SH-SY5Y (cell line): ENCODE measurements around the gene ABCC1.

Experiments
- GATA2 ChIP-seq: IDR thresholded peaks from 2 replicates; pipeline ENCODE4 v1.6.1; 2011; ENCODE audit warnings: mild to moderate bottlenecking, low read depth, low read length
- GATA3 ChIP-seq: IDR thresholded peaks from 2 replicates; pipeline ENCODE4 v1.6.1; 2011; ENCODE audit warnings: low read depth, mild to moderate bottlenecking, low read length, moderate library complexity

DNA sequence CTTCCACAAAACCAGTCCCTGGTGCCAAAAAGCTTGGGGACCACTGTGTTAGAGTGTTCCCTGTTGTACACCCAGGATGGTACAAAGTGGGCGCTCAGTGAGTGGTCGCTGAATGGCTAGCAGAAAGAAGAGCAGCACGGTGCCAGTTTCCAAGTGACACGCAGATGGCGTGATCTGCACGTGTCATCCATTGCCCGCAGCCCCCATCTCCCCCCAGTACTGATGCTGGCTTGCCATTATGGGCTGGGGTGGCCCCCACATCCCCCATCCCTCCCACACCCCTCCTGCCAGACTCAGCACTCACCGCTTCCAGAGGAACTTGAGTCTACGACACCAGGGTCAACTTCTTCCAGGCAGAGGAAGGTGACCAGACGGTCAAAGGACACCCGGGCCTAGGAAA is 237.4 kb downstream of the ABCC1 start:
- TF ChIP-seq GATA3 = no peak
- TF ChIP-seq GATA2 = no peak
